ACC112 (cell line): ENCODE measurements around the gene HSF4.
A peak's percentile ranks its signal among the peaks of the same experiment; 100 is the strongest.

Experiments used
- H2AFZ ChIP-seq: fragments of 200-600 bp; sonication (generic); one replicate; pipeline ENCODE4 v1.6.0; 2017; ENCODE audit warnings: antibody characterized with exemption, low read length; ENCODE audit not compliant: unreplicated experiment
- H3K27ac ChIP-seq: fragments of 200-600 bp; sonication (generic); 2 replicates; pipeline ENCODE4 v1.5.1; 2014; ENCODE audit warnings: low read depth, mild to moderate bottlenecking, antibody characterized with exemption, low read length, moderate library complexity
- H3K27me3 ChIP-seq: fragments of 200-600 bp; sonication (generic); 2 replicates; pipeline ENCODE4 v1.6.1; 2014; ENCODE audit warnings: mild to moderate bottlenecking, antibody characterized with exemption, low read length, moderate library complexity, mixed read lengths; ENCODE audit not compliant: insufficient read depth
- H3K36me3 ChIP-seq: fragments of 200-600 bp; sonication (generic); 2 replicates; pipeline ENCODE4 v1.6.1; 2016; ENCODE audit warnings: mild to moderate bottlenecking, antibody characterized with exemption, low read length, moderate library complexity, mixed read lengths; ENCODE audit not compliant: insufficient read depth
- H3K4me1 ChIP-seq: fragments of 200-600 bp; sonication (generic); one replicate; pipeline ENCODE4 v1.6.1; 2016; ENCODE audit warnings: low read length, mixed read lengths; ENCODE audit not compliant: insufficient read depth, unreplicated experiment, control insufficient read depth
- H3K4me3 ChIP-seq: fragments of 200-600 bp; sonication (generic); 2 replicates; pipeline ENCODE4 v1.5.1; 2014; ENCODE audit warnings: mild to moderate bottlenecking, low read depth, low read length
- H3K79me2 ChIP-seq: fragments of 200-600 bp; sonication (generic); one replicate; pipeline ENCODE4 v1.6.0; 2016; ENCODE audit warnings: low read length; ENCODE audit not compliant: control insufficient read depth, unreplicated experiment, insufficient read depth

The HSF4 gene

DNA sequence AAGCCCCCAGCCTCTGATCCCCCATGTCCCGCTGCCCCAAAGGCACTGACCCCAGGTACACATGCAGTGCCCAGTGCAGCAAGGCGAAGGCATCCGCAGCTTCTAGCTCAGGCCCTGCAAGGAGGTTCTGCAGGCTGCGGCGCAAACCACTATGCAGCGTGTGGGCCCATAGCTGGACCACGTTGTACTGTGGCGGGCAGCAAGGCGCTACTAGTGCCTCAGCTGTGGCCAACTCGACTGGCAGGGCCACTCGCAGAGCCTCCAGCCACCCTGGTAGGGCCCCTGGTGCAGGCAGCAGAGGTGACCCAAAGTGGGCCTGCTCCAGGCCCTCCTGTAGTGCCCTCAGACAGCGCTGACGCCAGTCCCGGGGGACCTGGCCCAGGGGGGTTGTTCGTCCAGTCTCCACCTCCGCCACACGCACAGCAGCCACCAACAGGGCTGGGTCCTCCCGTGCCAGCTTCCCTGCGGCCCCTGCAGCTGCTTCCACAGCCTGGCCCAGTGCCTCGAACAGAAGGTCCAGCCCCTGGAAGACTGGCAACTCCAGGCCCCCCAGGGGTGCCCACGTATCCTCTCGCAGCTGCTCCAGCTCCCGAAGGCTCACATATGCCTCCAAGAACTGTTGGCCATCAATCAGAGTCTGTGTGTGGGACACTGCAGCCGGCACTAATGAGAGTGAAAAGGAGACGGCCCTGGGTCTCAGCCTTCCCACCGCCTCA, 22.8 kb downstream of the HSF4 start:
- H3K4me1 ChIP-seq: peaks cover 26% of the 10 kb centered on the region
- no peaks in the 10 kb centered on the region for H3K27me3 ChIP-seq
- no peak overlapping the region for H3K27ac ChIP-seq
- peaks cover 12% of the 10 kb centered on the region for H3K79me2 ChIP-seq
- H3K4me3 ChIP-seq: no peak overlapping the region
- no peak overlapping the region for H2AFZ ChIP-seq
- H3K36me3 ChIP-seq: no peaks in the 10 kb centered on the region

DNA sequence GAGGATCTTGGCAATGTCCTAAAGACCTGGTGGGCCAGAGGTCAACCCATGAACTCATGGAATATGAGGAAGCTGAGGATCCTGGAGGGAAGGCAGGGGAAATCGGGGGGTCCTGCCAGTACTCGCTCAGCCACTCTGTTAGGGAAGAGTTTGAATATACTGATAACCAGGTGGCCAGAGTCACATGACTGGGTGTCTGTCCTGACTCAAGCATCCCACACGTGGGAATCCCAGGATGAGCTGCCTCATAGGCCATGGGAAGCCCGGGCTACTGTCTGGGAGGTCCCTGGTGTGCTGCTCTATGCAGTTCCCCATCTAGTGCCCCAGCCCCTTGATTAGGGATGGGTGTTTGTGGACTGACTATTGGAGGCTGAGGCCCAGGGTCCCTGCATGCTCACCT, 23.8 kb downstream of the HSF4 start:
- Histone ChIP-seq H2AFZ (no peak overlapping the region), H3K4me1 (peaks cover 25% of the 10 kb centered on the region), H3K36me3 (no peaks in the 10 kb centered on the region), H3K4me3 (no peak overlapping the region), H3K27ac (no peak overlapping the region), H3K27me3 (no peaks in the 10 kb centered on the region), H3K79me2 (peaks cover 13% of the 10 kb centered on the region)

DNA sequence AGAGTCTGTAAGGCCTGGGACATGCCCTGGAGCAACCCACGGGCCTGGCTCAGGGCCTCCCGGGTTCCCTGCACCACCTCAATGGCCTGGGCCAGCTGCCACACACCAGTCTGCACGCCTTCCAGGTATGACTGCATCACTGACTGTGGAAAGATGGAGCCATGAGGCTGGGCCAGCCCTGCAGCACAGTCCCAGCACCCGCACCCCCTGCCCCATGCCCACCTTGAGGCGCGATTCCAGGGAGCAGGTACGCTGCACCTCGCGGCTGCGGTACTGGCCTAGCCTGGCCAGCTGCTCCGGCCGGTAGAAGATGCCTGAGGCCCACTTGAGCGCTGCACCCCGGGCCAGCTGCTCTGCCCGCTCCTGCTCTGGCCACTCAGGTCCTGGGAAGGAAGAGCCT, 24.3 kb downstream of the HSF4 start:
- Histone ChIP-seq H3K4me1 (peaks cover 29% of the 10 kb centered on the region), H3K27ac (no peak overlapping the region), H3K4me3 (no peak overlapping the region), H3K36me3 (no peaks in the 10 kb centered on the region), H2AFZ (no peak overlapping the region), H3K79me2 (peaks cover 18% of the 10 kb centered on the region), H3K27me3 (no peaks in the 10 kb centered on the region)

DNA sequence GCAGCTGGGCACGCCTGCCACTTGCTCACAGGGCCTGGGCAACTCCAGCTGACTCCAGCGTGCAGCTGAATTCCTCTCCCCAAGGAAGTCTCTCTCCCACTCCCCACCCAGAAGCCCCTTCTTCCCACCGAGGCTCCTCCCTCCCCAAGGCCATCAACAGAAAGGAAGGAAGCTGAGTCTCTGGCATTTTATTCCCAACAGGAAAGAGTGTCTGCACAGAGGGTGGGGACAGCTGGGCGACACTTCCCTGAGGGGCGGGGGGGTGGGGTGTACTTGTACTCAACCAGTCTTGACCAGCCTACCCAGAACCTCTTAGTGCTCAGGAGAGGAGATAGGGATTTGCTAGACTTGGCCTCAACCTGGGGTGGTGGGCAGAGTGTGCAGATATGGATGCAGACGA, 25.5 kb downstream of the HSF4 start, which contains the start of gene EXOC3L1:
Gene EXOC3L1 (minus strand): TSS at position 96 of the 400 bp plus-strand sequence. CDS start 460 bp downstream, outside the sequence.
- H3K4me1 ChIP-seq: peaks cover 35% of the 10 kb centered on the region
- H3K4me3 ChIP-seq: no peak within 1 kb of the TSS
- H2AFZ ChIP-seq: no peak within 1 kb of the TSS
- peaks cover 27% of the 10 kb centered on the region for H3K79me2 ChIP-seq
- peaks cover 11% of the 10 kb centered on the region; the same call in 1 of the 2 replicates for H3K36me3 ChIP-seq
- H3K27ac ChIP-seq: no peak within 1 kb of the TSS
- H3K27me3 ChIP-seq: no peaks in the 10 kb centered on the region

DNA sequence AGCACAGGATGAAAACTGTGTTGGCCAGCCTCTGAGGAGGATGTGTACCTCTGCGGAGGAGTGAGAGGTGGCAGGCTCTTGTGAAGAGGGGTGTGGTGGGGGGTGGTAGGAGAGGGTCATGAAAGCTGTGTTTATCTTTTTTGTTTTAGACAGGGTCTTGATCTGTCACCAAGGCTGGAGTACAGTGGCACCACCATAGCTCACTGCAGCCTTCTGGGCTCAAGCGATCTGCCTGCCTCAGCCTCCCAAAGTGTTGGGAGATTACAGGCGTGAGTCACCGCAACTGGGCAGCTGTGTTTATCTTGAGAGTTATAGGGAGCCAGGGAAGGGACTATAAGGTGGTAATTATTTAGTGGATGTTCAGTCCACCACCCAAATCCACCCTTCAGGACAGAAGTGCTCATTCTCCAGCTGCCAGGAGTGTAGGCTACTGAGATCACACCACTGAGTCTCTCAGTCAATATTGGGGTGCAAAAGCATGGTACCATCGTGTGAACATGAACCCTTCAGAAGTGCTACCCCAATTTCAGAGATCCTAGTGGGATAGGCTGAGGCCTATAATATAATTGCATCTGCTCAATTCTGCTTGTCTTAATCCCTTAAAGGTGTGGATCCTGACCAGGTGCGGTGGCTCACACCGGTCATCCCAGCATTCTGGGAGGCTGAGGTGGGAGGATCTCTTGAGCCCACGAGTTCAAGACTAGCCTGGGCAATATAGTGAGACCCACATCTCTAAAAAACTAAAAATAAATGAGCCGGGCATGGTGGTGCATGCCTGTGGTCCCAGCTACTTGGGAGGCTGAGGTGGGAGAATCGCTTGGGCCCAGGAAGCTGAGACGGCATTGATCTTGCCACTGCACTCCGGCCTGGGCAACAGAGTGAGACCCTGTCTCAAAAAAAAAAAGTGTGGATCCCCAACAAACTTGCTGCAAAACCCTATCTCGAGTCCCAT, 26.2 kb downstream of the HSF4 start:
- Histone ChIP-seq H3K27ac (no peak overlapping the region), H3K36me3 (peaks cover 11% of the 10 kb centered on the region; the same call in 1 of the 2 replicates), H3K79me2 (peaks cover 31% of the 10 kb centered on the region), H2AFZ (no peak overlapping the region), H3K27me3 (no peaks in the 10 kb centered on the region), H3K4me1 (peaks cover 34% of the 10 kb centered on the region), H3K4me3 (no peak overlapping the region)

DNA sequence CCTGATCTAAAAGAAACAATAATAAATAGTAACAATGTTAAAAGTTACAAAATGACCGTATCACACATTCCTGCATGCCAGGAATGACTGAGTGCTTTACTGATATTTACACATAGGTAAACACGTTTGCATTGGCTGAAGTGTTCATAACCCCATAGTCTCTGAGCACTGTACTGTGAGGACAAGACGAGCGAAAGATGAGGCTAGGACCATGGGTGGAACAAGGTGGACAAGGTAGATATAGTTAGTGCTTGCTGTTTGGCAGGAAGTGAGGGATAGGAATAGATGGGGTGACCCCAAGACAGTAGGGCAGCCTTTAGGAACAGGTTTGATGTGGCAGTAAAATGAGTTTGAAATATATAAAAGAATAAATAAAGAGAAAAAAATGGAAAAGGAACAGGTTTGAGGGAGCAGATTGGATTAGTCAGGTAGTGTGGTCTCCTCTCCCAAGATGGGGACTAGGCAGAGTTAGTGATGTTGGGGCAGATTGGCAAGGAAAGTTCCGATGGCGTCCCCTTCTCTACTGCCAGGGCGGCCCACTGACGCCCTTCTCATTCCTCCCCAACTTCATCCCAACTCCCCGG, 27.0 kb downstream of the HSF4 start:
- no peak overlapping the region for H2AFZ ChIP-seq

DNA sequence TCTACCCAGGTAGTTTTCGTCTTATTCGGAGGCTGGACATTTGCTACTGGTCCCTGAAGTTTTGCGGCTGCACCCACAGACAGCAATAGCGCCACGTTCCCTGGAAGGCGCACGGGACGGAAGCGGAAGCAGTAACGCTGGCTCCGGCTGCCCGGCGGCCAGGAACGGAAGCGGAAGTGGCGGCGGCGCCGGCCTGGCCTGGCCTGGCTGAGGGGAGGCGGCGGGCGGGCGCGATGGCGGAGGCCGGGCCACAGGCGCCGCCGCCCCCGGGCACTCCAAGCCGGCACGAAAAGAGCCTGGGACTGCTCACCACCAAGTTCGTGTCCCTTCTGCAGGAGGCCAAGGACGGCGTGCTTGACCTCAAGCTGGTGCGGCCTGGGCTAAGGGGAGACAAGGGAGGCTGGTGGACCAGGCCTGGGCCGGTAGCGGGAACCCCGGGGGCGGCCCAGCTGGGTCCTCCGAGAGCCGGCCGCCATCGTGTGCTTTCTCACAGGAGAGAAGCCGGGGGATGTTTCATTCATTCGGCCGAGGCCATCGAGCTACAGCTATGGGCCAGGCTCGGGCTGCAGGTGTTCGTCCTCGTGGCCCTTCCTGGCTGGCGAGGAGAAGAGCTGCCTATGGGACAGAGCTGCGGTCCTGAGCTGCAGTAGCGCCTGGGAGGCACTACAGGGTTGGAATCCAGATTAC, 27.6 kb downstream of the HSF4 start, which contains the start of gene E2F4:
Gene E2F4 (plus strand): TSS at position 161 of the 687 bp plus-strand sequence. CDS start 73 bp downstream, at position 234.
- Histone ChIP-seq H3K79me2 (peaks cover 36% of the 10 kb centered on the region), H3K27ac (peak within 1 kb of the TSS; percentile 46), H3K36me3 (peaks cover 19% of the 10 kb centered on the region; the same call in 1 of the 2 replicates), H3K27me3 (no peaks in the 10 kb centered on the region), H3K4me3 (peak within 1 kb of the TSS; percentile 96), H3K4me1 (peaks cover 20% of the 10 kb centered on the region), H2AFZ (peak within 1 kb of the TSS; percentile 21)

More for the DNA sequence above, 27.0 kb downstream of the HSF4 start:
- Histone ChIP-seq H3K4me1 (peaks cover 26% of the 10 kb centered on the region), H3K4me3 (peak overlapping the region; percentile 96), H3K27ac (no peak overlapping the region), H3K27me3 (no peaks in the 10 kb centered on the region), H3K36me3 (peaks cover 17% of the 10 kb centered on the region; the same call in 1 of the 2 replicates), H3K79me2 (peaks cover 36% of the 10 kb centered on the region)

DNA sequence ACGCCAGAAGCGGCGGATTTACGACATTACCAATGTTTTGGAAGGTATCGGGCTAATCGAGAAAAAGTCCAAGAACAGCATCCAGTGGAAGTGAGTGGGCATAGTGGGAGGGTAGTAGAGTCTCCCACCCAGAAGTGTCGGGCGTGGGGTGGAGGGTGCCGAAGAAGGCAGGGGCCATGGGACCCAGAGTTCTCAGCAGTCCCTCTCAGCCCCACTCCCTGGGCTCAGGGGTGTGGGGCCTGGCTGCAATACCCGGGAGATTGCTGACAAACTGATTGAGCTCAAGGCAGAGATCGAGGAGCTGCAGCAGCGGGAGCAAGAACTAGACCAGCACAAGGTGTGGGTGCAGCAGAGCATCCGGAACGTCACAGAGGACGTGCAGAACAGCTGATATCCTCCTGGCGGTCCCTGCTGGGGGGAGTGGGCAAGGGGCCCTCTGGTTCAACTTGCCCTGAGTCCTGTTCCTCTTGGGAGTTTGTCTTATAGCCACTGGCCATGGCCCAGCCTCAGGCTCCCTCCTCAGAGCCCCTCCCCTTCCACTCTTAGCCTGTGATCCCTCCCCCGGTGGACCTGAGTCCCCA, 28.3 kb downstream of the HSF4 start:
- Histone ChIP-seq H2AFZ (no peak overlapping the region), H3K36me3 (peaks cover 21% of the 10 kb centered on the region; the same call in 1 of the 2 replicates), H3K27ac (peak overlapping the region; percentile 46), H3K27me3 (no peaks in the 10 kb centered on the region), H3K4me1 (peaks cover 20% of the 10 kb centered on the region), H3K79me2 (peaks cover 36% of the 10 kb centered on the region), H3K4me3 (peak overlapping the region; percentile 96)

DNA sequence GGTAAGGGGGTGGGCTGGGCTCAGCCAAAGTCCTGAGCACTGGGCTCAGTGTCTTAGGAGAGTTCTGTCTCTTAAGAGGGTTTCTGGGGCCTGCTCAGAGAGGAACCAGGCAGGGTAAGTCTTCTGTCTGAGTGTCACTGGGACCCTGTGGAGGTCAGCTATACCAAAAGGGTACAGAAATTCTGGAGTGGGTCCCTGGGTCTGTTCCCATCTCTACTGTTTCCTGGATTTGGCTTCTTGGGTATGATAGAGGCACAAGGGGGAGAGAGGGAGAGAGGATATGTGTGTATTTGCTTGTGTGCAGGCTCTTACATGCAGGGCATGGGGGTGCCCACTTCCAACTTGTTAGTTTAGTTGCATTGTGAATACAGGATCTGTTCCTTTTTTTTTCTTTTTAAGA, 29.0 kb downstream of the HSF4 start:
- Histone ChIP-seq H3K36me3 (peaks cover 24% of the 10 kb centered on the region; the same call in 1 of the 2 replicates), H3K79me2 (peaks cover 36% of the 10 kb centered on the region), H3K4me3 (peak overlapping the region; percentile 96), H2AFZ (no peak overlapping the region), H3K4me1 (peaks cover 20% of the 10 kb centered on the region), H3K27ac (no peak overlapping the region), H3K27me3 (no peaks in the 10 kb centered on the region)
